BJ (cell line): ENCODE measurements around the gene UTY. TPM values are rescaled to one million over a fixed set of nuclear protein-coding genes. Genes with fewer than 3 reads are reported as not detected.

ENCODE experiments used
- CTCF ChIA-PET: fragments of 350-600 bp; formaldehyde crosslinking; extraction: SDS; loops from one replicate; lab custom pipeline; 2021; ENCODE audit warnings: antibody characterized with exemption, inconsistent platforms; lab: Yijun Ruan, JAX
- POLR2A ChIA-PET: fragments of 300-600 bp; sonication (Branson Sonifier 250); formaldehyde crosslinking; extraction: SDS; loops from one replicate; lab custom pipeline; 2021; ENCODE audit warnings: antibody characterized with exemption; lab: Charles Lee
- DNase-seq: peaks from one replicate; pipeline ENCODE4 v3.0.0-alpha.2; 2011; ENCODE audit warnings: low read depth
- H3K27me3 ChIP-seq: 2 replicates; pipeline ENCODE4 v1.6.0; 2011; ENCODE audit warnings: low read length; ENCODE audit not compliant: control insufficient read depth, insufficient read depth
- H3K36me3 ChIP-seq: 2 replicates; pipeline ENCODE4 v1.5.1; 2011; ENCODE audit warnings: low read length; ENCODE audit not compliant: control insufficient read depth, insufficient read depth
- H3K4me3 ChIP-seq: 2 replicates; pipeline ENCODE4 v1.5.1; 2011; ENCODE audit warnings: low read depth, mild to moderate bottlenecking, control low read depth, low read length
- polyA plus RNA-seq: library from polyadenylated mRNA; depleted of rRNA; stranded (reverse); fragments of >200 nt; gene quantifications from 2 replicates; pipeline ENCODE4 v1.2.3, GENCODE V29; 2011; rRNA removed
- TF ChIP-seq, protein P1 (sequence below): IDR thresholded peaks from 2 replicates; pipeline ENCODE4 v1.5.1; 2011; ENCODE audit warnings: low read depth, mild to moderate bottlenecking, control low read depth, inconsistent platforms, low read length, moderate library complexity; ENCODE audit not compliant: insufficient read depth

The UTY gene
- polyA plus RNA-seq, 1 experiment: 5.8 TPM

DNA sequence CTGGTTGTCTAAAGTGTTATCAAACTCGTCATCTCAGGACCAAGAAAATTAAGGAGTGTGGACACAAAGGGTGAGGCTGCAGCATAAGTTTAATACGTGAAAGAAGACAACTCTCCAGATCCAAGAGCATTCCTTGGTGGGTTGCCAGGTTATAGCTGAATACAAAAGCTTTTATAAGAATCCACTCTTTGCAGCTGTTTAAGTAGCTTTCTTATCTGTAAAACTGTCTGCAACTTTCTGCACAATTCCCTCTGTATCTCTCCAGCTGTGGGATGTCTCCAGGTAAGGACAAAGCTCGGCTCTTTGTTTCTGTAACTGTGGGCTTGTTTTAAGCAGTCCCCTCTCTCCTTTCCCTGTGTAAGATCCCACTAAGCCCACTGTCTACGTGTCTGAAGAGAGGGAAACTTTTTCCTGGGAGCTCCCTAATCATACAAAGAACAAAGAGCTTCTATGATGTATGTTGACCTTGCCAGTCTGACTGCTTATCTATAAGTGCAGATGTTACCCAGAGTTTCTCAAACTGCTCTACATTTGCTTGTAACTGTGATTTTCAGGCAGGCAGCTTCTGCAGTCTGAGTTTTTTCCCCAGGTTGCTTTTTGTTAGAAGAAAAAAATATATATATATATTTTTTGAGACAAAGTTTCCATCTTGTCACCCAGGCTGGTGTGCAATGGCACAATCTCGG is 268.7 kb downstream of the UTY start:
- Histone ChIP-seq H3K27me3 (no peaks in the 10 kb centered on the region), H3K36me3 (no peaks in the 10 kb centered on the region), H3K4me3 (no peak overlapping the region)
- POLR2A ChIA-PET: no interaction called here
- CTCF ChIA-PET: no interaction called here
- no peak for DNase-seq
- TF ChIP-seq, protein P1, sequence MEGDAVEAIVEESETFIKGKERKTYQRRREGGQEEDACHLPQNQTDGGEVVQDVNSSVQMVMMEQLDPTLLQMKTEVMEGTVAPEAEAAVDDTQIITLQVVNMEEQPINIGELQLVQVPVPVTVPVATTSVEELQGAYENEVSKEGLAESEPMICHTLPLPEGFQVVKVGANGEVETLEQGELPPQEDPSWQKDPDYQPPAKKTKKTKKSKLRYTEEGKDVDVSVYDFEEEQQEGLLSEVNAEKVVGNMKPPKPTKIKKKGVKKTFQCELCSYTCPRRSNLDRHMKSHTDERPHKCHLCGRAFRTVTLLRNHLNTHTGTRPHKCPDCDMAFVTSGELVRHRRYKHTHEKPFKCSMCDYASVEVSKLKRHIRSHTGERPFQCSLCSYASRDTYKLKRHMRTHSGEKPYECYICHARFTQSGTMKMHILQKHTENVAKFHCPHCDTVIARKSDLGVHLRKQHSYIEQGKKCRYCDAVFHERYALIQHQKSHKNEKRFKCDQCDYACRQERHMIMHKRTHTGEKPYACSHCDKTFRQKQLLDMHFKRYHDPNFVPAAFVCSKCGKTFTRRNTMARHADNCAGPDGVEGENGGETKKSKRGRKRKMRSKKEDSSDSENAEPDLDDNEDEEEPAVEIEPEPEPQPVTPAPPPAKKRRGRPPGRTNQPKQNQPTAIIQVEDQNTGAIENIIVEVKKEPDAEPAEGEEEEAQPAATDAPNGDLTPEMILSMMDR: no peak

DNA sequence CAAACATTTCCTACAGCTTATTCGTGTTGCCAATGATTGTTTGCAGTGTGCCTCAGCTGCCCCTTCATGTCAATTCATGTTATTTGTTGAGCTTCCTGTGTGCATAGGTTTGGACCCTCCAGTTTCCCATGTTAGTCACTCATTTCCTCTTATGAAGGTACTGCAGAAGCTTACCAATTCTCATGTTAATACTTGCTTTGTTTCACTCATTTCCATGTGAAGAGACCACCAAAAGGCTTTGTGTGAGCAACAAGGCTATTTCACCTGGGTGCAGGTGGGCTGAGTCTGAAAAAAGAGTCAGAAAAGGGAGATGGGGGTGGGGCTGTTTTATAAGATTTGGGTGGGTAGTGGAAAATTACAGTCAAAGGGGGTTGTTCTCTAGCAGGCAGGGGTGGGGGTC is 274.6 kb downstream of the UTY start:
- DNase-seq: no peak
- Histone ChIP-seq H3K36me3 (no peaks in the 10 kb centered on the region), H3K27me3 (no peaks in the 10 kb centered on the region), H3K4me3 (no peak overlapping the region)
- TF ChIP-seq, protein P1: no peak
- ChIA-PET CTCF (interaction anchor here (0.8 kb wide), 1 partner anchor 8 kb away, joined by 3 read pairs; no protein-coding TSS in a partner anchor), POLR2A (no interaction called here)

Other genes starting within 250 kb of the UTY start
- gene TMSB4Y, start 223.9 kb upstream of the UTY start, polyA plus RNA-seq: 0.21 and 0.60 TPM in 2 replicates